ENCODE measurements around the gene CRYGD.

GRCh38 chr2:208153156-208153555 lies 28.8 kb upstream of the CRYGD start:
- TF ChIP-seq PHF21A (CRISPR knock-in tag; IDR thresholded peaks at IDR 0.05) (no peak), TARDBP (CRISPR knock-in tag; IDR thresholded peaks at IDR 0.05) (no peak), POLR2A (IDR thresholded peaks at IDR 0.05; ENCODE audit: insufficient read depth in 1 of 2, low read depth in 2 of 2, low read length in 2 of 2) (no peak), SAFB2 (CRISPR knock-in tag; IDR thresholded peaks at IDR 0.05; ENCODE audit: borderline replicate concordance, low read depth) (no peak), ZNF549 (CRISPR knock-in tag; IDR thresholded peaks at IDR 0.05) (no peak), ETV6 (CRISPR knock-in tag; conservative IDR thresholded peaks at IDR 0.05) (no peak), LRRFIP1 (CRISPR knock-in tag; conservative IDR thresholded peaks at IDR 0.05) (no peak), ZNF224 (CRISPR knock-in tag; IDR thresholded peaks at IDR 0.05) (no peak), ZKSCAN8 (CRISPR knock-in tag; IDR thresholded peaks at IDR 0.05; ENCODE audit: borderline replicate concordance) (no peak), KAT7 (CRISPR knock-in tag; IDR thresholded peaks at IDR 0.05; ENCODE audit: borderline replicate concordance) (no peak), ZNF720 (CRISPR knock-in tag; IDR thresholded peaks at IDR 0.05) (no peak), TFE3 (CRISPR knock-in tag; IDR thresholded peaks at IDR 0.05) (no peak)

All from HepG2 (cell line).